DMS 273 treated with DMSO at 0.1 percent for 48 hours (cell line): ENCODE measurements around the gene CDKL5.

Experiments
- DNase-seq: peaks from one replicate; lab custom pipeline; 2025; lab: John Stamatoyannopoulos, UW

CDKL5 gene

DNA sequence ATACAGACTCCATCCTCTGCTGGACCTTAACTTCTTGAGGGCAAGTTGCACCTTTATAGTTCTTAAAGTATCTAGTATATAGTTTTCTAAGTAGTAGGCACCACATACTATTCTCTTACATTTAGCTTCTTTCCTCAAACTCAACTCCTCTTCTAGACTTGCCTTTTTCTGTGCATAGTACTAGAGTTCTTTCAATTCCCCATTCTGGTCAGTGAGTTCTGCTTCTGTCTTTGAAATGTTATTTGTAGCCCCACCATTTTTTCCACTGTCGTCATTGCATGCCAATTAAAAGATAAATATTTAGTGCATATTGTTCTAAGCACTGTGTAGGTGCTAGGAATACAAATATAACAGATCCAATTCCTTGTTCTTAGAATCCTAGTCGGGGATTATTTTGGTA, 31.6 kb downstream of the CDKL5 start:
- no peak for DNase-seq

DNA sequence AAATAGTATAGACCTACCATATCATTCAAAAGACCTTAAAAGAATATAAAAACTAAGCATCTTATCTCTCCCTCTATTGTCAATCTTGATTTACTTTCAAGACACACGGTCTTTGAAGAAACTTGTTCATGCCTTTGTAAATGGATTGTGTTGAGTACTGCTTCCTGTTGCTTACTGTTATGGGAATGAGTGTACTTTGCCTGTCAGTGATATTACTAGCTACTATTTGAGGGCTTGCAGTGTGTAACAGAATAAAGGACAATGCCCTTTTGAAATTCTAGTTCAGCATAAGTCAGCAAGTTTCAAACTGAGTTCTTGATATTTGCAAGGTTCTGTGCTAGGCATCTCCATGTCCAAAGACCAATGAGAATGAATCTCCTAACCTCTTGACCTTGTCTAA, 36.0 kb downstream of the CDKL5 start:
- DNase-seq: no peak

DNA sequence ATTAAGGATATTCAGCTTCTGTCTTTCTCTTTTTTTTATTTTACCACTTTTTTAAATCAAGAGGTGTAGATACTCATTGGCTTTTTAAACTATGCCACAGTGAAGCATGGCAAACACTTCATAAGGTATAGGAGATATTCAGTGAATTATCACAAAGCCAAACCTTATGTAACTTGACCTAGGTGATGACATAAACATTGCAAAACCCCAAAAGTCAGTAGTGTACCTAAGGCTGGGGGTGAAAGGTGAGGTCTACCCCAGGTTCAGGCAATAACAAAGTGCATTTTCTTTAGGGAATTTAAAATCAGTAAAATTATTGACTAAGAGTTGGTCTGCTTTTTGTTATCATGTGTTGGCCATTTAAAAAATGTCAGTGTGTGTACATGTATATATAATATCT, 39.1 kb downstream of the CDKL5 start:
- DNase-seq: no peak

DNA sequence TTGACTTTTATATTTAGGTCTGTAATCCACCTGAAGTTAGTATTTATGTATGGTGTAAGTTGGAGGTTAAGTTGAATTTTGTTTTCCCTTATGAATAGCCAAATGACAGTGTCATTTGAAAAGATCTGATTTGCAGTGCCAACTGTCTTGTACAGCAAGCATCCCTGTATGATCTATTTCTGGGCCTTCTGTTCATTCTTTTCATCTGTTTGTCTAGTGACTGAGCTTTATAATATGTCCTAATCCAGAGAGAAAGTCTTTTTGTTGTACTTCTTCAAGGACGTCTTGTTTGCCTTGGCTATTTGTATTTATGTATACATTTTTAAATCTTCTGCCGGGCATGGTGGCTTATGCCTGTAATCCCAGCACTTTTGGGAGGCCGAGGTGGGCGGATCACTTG, 39.6 kb downstream of the CDKL5 start:
- DNase-seq: no peak

DNA sequence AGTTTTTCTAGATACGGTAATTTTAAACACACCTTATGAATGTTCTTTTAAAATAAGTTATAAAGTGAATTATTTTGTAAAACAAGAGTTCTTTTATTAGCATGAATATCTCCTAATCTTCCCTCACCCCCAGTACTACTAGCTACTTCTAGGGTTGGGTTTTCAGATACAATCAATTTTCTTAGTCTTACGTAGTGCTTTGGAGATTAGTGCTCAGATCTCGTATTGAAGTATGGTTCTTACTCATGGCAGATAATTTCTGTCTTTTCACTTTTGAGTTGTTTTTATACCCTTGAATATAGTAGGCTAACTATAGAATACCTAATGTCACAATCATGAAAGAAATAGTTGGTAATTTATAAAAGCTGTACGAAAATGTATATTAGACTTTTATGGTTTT, 43.2 kb downstream of the CDKL5 start:
- no peak for DNase-seq

DNA sequence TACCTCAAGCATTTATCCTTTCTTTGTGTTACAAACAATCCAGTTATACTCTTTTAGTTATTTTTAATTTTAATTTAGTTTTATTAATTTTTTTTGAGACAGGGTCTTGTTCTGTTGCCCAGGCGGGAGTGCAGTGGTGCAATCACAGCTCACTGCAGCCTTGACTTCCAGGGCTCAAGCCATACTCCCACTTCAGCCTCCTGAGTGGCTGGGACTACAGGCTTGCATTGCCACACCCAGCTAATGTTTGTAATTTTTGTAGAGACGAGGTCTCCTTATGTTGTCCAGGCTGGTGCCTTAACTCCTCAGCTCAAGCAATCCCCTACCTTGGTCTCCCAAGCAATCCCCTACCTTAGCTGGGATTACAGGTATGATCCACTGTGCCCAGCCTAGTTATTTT, 45.9 kb downstream of the CDKL5 start:
- DNase-seq: no peak

DNA sequence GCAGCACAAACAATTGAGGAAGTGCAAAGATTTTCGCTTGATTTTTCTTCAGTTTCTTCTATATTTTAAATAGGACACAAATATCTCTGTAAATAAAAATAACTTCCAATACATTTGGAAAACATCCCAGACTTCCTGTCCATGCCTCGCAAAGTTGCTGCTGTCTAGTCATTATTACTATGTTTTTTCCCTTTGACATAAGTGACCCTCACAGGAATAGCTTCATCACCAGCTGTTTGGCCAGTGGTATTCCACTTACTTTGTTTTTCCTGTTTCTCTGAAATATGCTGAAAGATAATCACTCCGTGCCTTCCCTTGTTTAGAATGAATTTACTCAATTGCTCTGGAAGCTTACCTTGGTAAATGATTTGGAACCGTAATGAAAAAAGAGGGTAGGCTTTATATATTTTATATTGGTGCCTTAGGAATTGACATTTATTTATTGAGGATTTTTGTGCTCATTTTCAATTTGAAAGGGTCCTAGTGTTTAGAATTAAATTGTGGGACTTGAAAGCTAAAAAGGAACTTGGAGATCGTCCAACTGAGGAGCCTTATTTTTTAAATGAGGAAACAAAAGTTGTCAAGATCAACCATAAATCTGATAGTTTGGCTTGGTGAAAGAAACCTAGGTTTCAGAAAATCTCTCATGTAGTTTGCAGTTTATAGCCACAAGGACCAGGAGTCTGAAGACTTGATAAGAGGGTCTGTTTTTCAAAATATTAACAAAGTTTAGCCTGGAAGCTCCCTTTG, 65.6 kb downstream of the CDKL5 start:
- no peak for DNase-seq

DNA sequence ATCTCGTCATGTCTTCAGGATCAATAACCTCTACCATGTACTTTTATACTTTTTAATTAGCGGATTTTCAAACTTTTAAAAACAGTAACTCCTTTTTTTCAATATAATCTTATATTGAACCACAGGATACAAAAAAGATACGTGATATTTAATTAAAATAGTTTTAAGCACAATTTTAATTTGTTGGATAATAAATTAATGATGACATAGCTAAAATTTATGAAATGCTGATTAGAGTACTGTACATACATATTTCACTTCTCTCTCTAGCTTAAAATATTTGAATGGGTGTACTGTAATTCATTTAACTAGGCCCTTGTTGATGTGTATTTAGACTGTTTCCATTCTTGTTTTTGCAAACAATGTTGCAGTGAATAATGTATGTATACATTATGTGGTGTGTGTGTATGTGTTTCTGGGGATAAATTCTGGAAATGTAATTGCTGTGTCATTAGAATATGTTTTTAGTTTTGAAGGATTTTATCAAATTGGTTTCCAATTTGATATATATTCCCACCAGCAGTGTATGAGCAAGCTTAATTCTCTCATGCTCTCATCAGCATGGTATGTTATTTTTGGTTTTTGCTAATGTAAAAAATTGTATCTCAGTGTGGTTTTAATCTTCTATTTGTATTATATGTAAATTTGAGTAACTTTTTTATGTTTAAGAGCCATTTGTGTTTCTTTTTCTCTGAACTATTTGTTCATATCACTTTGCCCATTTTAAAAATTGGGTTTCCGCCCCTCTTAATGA, 66.4 kb downstream of the CDKL5 start:
- no peak for DNase-seq

DNA sequence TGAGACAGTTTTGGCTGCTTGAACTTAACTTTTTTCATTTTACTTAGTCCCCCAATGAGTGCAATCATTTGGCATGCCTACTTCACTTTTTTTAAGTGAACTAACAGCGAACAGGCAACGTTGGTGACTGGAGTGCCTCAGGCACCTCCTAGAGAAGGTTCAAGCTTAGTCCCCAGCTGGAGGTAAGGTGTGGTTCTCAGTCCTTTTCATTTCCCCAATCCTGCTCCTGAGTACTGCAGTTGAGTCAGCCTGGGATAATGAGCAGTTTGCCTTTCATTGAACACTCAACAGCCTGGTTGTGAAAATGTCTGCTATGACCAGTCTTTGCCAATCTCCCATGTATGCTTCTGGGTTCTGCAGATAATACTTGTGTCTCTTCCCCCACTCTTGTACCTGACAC, 109.5 kb downstream of the CDKL5 start:
- no peak for DNase-seq

DNA sequence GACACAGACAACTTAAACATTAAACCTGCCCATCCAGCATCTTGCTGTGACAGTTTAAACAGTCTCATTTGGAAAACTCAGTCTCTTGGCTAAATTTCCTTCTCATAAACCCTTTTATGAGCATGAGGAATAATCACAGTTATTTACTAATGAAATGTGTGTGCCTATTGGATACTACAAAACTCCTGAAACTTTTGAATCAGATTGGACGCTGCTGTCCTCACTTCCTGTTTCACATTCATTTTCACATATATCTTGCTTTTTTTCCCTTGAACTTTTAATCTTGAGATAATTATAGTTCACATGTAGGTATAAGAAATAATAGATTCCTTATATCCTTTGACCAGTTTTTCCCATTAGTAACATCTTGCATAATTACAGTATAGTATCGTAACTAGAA, 111.7 kb downstream of the CDKL5 start:
- DNase-seq: no peak

DNA sequence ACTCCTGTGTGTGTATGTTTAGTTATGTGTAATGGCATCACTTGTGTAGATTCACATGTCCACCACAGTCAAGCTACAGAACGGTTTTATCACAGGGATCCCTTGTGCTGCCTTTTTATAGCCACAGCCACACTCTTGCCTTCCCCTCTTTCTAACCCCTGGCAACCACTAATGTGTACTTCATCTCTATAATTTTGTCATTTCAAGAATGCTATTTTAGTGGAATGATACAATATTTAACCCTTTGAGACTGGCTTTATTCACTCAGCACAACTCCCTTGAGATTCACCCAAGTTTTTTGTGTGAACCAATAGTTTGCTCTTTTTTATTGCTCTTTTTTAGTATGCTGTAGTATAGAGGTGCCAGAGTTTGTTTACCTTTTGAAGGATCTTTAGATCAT, 112.1 kb downstream of the CDKL5 start:
- DNase-seq: no peak

DNA sequence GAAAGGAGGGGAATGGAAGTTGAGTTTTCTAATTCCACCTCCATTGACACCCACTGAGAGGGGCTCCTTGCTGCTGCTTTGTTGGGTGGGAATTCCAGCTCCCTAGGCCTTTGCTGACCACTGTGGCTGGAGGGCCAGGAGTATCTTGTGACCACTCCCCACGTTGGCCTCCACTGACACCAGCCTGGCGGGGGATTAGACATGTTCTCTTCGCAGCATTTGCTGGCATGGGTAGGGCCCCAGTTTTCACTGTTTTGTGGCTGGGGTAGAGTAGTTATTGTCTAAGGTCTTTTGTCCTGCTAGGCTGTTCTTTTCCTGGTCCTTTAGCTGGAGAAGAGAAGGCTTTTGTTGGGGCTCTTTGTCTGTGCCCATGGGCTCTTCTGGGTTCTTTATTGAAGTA, 116.7 kb downstream of the CDKL5 start:
- no peak for DNase-seq

DNA sequence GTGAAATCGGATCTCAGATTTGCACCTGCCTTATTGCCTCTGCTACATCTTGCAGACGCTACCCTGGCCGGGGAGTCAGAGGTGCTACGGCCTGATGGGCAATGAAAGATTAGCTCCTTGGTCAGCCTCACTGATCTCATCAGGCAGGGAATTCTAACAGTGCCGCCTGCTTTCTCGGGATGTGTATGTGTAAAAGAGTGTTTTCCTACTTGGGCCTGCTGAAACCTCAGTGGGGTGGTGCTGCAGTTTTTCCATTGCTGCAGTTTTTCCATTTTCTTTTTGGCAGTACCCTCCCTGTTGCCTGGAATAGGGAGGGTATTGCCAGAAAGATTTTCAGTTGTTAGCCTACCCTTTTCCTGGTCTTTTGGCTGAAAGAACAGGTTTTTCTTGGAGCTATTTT, 117.5 kb downstream of the CDKL5 start:
- no peak for DNase-seq

DNA sequence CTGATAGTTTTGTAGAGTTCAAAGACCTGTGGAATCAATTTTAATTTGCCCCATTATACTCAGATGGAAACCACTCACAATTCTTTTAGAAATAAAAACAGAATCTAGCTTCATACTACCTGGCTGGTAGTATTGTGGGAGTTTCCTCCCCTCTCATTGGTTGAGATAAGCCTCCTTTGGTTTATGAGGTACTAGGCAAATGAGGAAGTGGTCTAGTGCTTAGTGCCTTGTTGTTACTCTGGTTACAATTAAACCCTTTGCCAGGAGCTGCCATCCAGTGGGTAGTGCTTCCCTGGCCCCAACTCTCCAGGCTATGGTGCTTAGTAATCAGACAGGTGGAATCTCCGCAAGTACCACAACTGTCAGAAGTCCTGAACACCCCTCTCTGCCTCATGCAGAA, 118.3 kb downstream of the CDKL5 start:
- DNase-seq: no peak

DNA sequence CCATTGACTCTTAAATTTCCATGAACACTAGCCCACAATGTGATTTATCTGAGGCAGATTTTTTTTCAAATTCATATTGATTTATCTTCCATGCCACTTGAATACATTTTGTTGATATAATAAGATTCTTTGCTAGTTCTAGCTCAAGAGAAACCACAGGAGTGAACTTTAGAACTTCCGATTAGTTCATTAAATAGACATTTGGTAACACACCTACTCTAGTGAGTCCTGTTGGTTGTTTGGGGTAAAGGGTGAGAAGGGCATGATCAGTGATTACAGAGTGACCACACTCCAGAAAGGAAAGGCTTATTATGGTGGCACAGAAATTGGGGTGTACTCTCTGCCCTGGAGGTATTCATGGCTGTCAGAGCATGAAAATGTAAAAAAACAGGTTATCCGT, 120.4 kb downstream of the CDKL5 start:
- no peak for DNase-seq

DNA sequence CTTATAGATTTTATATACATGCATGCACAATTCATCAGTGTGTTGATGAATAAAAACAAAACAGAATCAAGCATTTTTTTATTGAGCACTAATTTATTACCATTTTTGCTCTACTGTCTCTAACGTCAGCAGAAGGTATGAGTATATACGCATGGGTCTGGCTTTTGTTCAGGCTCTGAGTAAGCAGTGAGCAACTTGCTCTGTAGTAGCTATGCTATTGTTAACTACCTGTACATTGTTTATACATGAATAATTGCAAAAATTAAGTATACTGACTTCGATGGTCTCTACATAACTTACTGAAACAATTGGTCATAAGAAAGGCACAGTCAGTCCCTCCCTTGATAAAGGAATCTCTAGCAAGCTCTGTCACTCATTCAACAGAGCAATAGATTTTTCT, 123.6 kb downstream of the CDKL5 start:
- DNase-seq: no peak

DNA sequence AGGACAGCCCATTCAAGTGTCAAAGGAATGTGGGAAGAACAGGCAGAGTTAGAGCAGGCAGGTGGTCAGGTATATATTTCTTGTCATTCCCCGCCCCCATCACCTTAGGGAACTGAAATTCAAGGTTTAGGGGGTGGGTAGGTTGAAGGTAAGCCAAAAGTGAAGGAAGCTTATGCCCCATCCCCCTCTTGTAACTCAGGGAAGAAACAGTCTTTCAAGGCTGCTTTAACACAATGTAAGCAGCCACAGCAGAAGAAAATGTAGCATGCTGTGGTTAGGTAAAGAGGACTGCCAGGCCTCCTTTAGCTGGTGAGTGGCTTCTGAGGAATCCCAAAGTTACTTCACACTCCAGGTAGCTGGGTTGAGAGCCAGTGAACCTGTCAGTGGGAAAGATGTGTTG, 124.2 kb downstream of the CDKL5 start:
- no peak for DNase-seq

DNA sequence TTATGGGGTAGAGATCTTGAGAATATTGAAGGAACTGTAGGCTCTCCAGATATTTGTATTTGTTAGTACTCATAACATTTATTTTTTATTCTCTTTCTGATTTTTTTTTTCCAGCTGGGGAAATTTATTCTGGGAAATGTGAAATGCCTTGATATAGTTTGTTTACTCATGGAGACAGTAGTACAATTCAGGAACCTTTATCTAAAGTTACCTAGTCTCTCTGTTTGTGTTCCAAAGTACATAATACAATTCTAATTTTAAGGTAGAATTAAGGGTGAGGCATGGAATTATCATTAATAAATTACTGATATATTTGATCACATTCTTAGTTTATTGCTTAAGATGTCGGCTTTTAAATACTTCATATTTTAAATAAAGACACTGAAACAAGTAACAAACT, 132.5 kb downstream of the CDKL5 start:
- DNase-seq: no peak

DNA sequence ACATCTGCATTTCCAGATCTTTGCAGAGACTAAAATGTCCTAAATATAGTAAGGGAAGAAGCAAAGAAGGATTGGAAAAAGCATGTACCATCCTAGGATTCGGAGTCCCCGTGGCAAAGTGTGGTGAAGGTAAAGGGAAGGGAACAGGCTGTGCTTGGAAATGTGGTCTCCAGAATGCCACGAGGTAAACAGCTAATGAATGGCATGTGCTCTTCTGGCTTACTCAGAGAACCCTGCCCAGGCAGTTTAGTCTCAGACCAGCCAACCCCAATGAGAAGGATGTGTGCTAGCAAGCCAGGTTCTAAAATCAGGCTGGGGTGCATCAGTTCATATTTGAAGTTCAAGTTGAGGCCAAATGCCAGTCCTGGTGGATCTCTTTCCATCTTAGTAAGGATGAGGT, 133.4 kb downstream of the CDKL5 start:
- DNase-seq: no peak

DNA sequence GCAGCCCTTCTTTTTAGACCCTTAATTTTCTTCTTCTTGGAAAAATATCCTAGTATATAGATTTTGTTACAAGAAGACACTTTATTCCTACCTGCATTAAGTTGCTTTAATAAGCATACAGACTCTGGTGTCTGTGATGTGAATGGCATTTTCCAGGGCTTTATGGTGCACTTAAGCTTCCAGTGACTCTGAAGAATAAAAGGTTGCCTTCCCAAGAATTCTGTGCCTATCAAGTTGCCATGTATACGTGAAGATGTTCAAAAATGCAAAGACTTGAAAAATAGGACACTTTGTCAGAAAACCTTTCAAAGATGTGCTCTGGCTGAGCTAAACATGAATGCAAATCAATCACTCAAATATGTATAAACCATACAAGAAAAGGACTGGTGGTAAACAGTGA, 135.6 kb downstream of the CDKL5 start:
- DNase-seq: no peak

DNA sequence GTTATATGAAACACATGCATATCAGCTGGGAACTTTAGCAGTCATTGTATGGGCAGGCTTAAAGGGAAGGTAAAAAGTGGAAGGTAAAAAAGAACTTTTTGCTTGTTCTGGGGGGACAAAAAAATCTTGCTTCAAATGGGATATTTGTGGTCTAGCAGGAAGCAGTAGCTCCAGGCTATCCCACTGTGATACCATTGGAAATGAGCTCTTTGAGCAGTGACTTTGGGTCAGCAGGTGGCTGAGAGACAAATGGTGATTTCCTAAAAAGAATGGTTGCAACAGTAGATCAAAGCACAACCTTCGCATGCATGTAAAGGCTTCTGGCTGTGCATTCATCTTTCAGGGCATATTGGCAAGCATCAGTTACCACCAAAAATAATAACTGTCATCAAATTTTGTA, 140.3 kb downstream of the CDKL5 start:
- no peak for DNase-seq

DNA sequence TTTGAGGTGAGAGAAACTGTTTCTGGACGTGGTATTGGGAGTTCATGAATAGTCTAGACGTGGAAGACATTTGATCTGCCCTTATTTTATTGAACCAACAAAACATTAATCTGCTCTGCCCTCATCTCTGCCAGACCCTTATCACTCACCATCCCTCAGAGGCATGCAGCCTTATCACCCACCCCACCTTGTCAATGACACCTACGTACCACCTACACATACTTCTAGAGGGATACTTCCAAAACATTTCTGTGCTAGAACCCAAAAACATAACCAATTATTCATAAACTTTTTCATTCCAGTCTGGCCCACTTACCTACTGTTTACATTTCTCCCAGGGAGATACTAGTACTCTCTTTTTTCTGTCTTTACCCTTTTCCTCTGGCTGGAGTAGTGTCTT, 141.3 kb downstream of the CDKL5 start:
- no peak for DNase-seq

DNA sequence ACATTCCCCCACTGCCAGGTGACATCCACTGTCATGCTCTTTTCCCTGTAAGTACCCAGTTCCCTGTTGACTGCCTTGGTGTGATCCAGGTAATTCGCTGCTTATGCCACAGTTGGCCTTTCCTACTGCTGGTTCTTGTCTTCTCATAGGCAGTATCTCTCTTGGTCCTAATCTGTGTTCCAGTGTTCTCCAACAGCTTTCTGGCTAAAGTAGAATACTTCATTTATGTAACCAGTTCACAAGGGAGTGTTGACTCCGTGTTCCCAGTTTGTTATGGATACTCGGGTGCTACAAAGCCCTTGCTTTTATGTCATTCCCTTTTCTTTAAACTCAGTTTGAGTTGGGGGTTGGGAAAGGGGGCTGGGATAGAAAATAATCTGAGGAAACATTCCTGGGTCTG, 148.1 kb downstream of the CDKL5 start:
- DNase-seq: no peak

DNA sequence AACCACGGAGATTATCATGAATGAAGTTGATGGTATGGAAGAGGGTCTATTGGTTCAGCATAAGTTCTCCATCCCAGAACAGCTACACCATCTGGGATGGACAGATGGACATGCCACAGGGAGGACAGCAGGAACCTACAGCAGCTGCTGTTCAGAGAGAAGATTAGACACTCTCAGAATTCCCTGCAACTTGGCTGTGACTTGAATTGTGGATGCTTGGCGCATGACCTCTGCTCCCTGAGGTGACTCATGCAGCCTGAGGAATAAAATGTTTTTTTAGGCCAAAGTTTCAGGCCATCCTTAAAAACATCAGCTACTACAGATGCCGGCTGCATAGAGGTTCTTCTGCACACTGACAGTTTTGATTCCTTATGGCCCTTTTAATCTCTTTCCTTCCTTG, 149.2 kb downstream of the CDKL5 start:
- peak; percentile 84 for DNase-seq
